SK-N-SH treated with all-trans-retinoic acid at 6 μM for 48 hours (cell line): Measurements from ENCODE around the gene CHCHD6.

ENCODE experiments used
- ATAC-seq: fragments of 200-7000 bp; cut with Tn5 transposase; 3 replicates; pipeline ENCODE4 v1.9.1; 2020; ENCODE audit warnings: mild to moderate bottlenecking, moderate library complexity
- BACH2 ChIP-seq: fragments of 250-450 bp; sonication (Bioruptor Pico); IDR thresholded peaks from 2 replicates; pipeline ENCODE4 v1.9.0; 2021; ENCODE audit warnings: mild to moderate bottlenecking, borderline replicate concordance
- CREB5 ChIP-seq: fragments of 250-450 bp; sonication (Bioruptor Pico); IDR thresholded peaks from 2 replicates; pipeline ENCODE4 v1.5.1; 2020; ENCODE audit warnings: low read depth, mild to moderate bottlenecking, moderate library complexity
- CSDC2 ChIP-seq: fragments of 250-450 bp; sonication (Bioruptor Pico); IDR thresholded peaks from 2 replicates; pipeline ENCODE4 v1.5.0; 2020; ENCODE audit warnings: mild to moderate bottlenecking, moderate library complexity
- CSRNP3 ChIP-seq: fragments of 250-450 bp; sonication (Bioruptor Pico); IDR thresholded peaks from 2 replicates; pipeline ENCODE4 v1.5.1; 2021; ENCODE audit warnings: mild to moderate bottlenecking, moderate library complexity
- ESRRG ChIP-seq: fragments of 250-450 bp; sonication (Bioruptor Pico); IDR thresholded peaks from 2 replicates; pipeline ENCODE4 v1.6.1; 2021; ENCODE audit warnings: mild to moderate bottlenecking
- ISL1 ChIP-seq: fragments of 250-450 bp; sonication (Bioruptor Pico); IDR thresholded peaks from 2 replicates; pipeline ENCODE4 v2.1.2; 2022; ENCODE audit warnings: mild to moderate bottlenecking, moderate library complexity
- OSR1 ChIP-seq: fragments of 250-450 bp; sonication (Bioruptor Pico); IDR thresholded peaks from 2 replicates; pipeline ENCODE4 v1.8.0; 2022; ENCODE audit warnings: moderate library complexity, mild to moderate bottlenecking, inconsistent platforms
- PATZ1 ChIP-seq: fragments of 250-450 bp; sonication (Bioruptor Pico); IDR thresholded peaks from 2 replicates; pipeline ENCODE4 v1.8.0; 2020; ENCODE audit warnings: mild to moderate bottlenecking, moderate library complexity, borderline replicate concordance
- POU6F1 ChIP-seq: fragments of 250-450 bp; sonication (Bioruptor Pico); IDR thresholded peaks from 2 replicates; pipeline ENCODE4 v1.8.0; 2021; ENCODE audit warnings: low read depth, mild to moderate bottlenecking, moderate library complexity, borderline replicate concordance
- PPARA ChIP-seq: fragments of 250-450 bp; sonication (Bioruptor Pico); IDR thresholded peaks from 2 replicates; pipeline ENCODE4 v1.5.0; 2020; ENCODE audit warnings: mild to moderate bottlenecking, borderline replicate concordance
- RARB ChIP-seq: fragments of 250-450 bp; sonication (Bioruptor Pico); IDR thresholded peaks from 2 replicates; pipeline ENCODE4 v1.8.0; 2021; ENCODE audit warnings: mild to moderate bottlenecking, moderate library complexity
- SNAI2 ChIP-seq: fragments of 250-450 bp; sonication (Bioruptor Pico); IDR thresholded peaks from 2 replicates; pipeline ENCODE4 v1.5.0; 2020; ENCODE audit warnings: mild to moderate bottlenecking, moderate library complexity
- TCF4 ChIP-seq: fragments of 250-450 bp; sonication (Bioruptor Pico); IDR thresholded peaks from 2 replicates; pipeline ENCODE4 v1.8.0; 2021; ENCODE audit warnings: mild to moderate bottlenecking, moderate library complexity, borderline replicate concordance
- TOX ChIP-seq: fragments of 250-450 bp; sonication (Bioruptor Pico); IDR thresholded peaks from 2 replicates; pipeline ENCODE4 v1.8.0; 2021; ENCODE audit warnings: mild to moderate bottlenecking, moderate library complexity, borderline replicate concordance
- TSHZ2 ChIP-seq: fragments of 250-450 bp; sonication (Bioruptor Pico); IDR thresholded peaks from 2 replicates; pipeline ENCODE4 v1.5.0; 2020; ENCODE audit warnings: mild to moderate bottlenecking, moderate library complexity
- ZC3H10 ChIP-seq: fragments of 250-450 bp; sonication (Bioruptor Pico); IDR thresholded peaks from 2 replicates; pipeline ENCODE4 v1.5.1; 2021; ENCODE audit warnings: mild to moderate bottlenecking, moderate library complexity
- ZFP30 ChIP-seq: fragments of 450-650 bp; formaldehyde crosslinking; IDR thresholded peaks from 2 replicates; pipeline ENCODE4 v1.5.0; 2022; ENCODE audit warnings: mild to moderate bottlenecking, moderate library complexity
- ZNF565 ChIP-seq: fragments of 450-650 bp; formaldehyde crosslinking; conservative IDR thresholded peaks from 2 replicates; pipeline ENCODE4 v1.5.0; 2020; ENCODE audit warnings: low read depth, mild to moderate bottlenecking, moderate library complexity
- ZNF70 ChIP-seq: fragments of 450-650 bp; formaldehyde crosslinking; IDR thresholded peaks from 2 replicates; pipeline ENCODE4 v1.5.0; 2020; ENCODE audit warnings: mild to moderate bottlenecking, moderate library complexity
- ZNF8 ChIP-seq: fragments of 450-650 bp; formaldehyde crosslinking; IDR thresholded peaks from 2 replicates; pipeline ENCODE4 v1.5.0; 2020; ENCODE audit warnings: mild to moderate bottlenecking, moderate library complexity

The CHCHD6 gene

GRCh38 chr3:126858887-126859286 lies 154.8 kb downstream of the CHCHD6 start:
- ATAC-seq: peak; percentile 98
- no peak for TF ChIP-seq TCF4 (CRISPR knock-in tag)
- no peak for TF ChIP-seq RARB (CRISPR knock-in tag)

- TF ChIP-seq CREB5 (CRISPR knock-in tag): no peak
- no peak for TF ChIP-seq ZNF8 (CRISPR knock-in tag)
- TF ChIP-seq OSR1: no peak
- TF ChIP-seq BACH2 (CRISPR knock-in tag): no peak
- no peak for TF ChIP-seq ISL1 (CRISPR knock-in tag)
- no peak for TF ChIP-seq ZC3H10 (CRISPR knock-in tag)
- no peak for TF ChIP-seq PPARA (CRISPR knock-in tag)
- TF ChIP-seq ZFP30 (CRISPR knock-in tag): no peak
- no peak for TF ChIP-seq ESRRG
- no peak for TF ChIP-seq POU6F1 (CRISPR knock-in tag)
- no peak for TF ChIP-seq ZNF70 (CRISPR knock-in tag)
- ATAC-seq: peak; percentile 16; the same call in 2 of the 3 replicates
Observed at GRCh38 chr3:126859415-126860246, 155.6 kb downstream of the CHCHD6 start.

GRCh38 chr3:126865736-126866135 lies 161.7 kb downstream of the CHCHD6 start:
- ATAC-seq: no peak
- no peak for TF ChIP-seq OSR1
- no peak for TF ChIP-seq TCF4 (CRISPR knock-in tag)
- TF ChIP-seq PPARA (CRISPR knock-in tag): no peak
- TF ChIP-seq ZNF8 (CRISPR knock-in tag): no peak
- no peak for TF ChIP-seq ESRRG
- no peak for TF ChIP-seq CSRNP3
- TF ChIP-seq ZFP30 (CRISPR knock-in tag): no peak
- no peak for TF ChIP-seq TOX (CRISPR knock-in tag)
- no peak for TF ChIP-seq ISL1 (CRISPR knock-in tag)
- TF ChIP-seq CSDC2 (CRISPR knock-in tag): no peak
- TF ChIP-seq ZC3H10 (CRISPR knock-in tag): no peak
- TF ChIP-seq PATZ1 (CRISPR knock-in tag): no peak
- no peak for TF ChIP-seq POU6F1 (CRISPR knock-in tag)
- no peak for TF ChIP-seq ZNF565 (CRISPR knock-in tag)

GRCh38 chr3:126866175-126866759 lies 162.2 kb downstream of the CHCHD6 start:
- ATAC-seq: no peak
- TF ChIP-seq PPARA (CRISPR knock-in tag) (no peak), TSHZ2 (CRISPR knock-in tag) (no peak), SNAI2 (CRISPR knock-in tag) (no peak), ZC3H10 (CRISPR knock-in tag) (no peak), PATZ1 (CRISPR knock-in tag) (no peak)
- TF ChIP-seq, all 23 proteins: peak for 0
